Hippocampal formation (tissue), 2 donors: ENCODE results near the gene LRP8.

Source experiments
- DNase-seq, 2 donors: peaks; one replicate each; lab custom pipeline; 2025; lab: John Stamatoyannopoulos, UW

The LRP8 gene

DNA sequence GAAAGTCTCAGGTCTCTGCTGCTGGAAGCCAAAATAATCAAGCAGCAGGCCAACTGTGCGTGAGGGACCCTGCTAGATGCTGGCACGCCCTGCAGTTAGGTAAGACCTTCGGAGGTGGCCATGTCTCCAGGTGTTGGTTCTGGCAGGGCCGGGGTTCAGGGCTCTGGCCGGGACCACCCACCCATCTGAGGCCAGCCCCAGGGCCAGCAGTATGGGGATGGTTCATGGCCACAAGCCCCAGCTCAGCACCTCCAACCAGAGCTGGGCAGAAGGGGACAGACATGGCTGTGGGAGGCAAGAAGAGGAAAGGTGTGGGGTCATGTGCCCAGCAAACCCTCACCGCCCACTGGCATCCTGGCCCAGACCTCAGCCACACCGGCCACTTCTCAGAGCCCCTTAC lies 23.3 kb downstream of the LRP8 start:
- no peak for DNase-seq

GRCh38 chr1:53303726-53304515 lies 23.9 kb downstream of the LRP8 start:
- DNase-seq, result no peak

GRCh38 chr1:53303243-53303642 lies 24.6 kb downstream of the LRP8 start:
- no peak for DNase-seq

DNA sequence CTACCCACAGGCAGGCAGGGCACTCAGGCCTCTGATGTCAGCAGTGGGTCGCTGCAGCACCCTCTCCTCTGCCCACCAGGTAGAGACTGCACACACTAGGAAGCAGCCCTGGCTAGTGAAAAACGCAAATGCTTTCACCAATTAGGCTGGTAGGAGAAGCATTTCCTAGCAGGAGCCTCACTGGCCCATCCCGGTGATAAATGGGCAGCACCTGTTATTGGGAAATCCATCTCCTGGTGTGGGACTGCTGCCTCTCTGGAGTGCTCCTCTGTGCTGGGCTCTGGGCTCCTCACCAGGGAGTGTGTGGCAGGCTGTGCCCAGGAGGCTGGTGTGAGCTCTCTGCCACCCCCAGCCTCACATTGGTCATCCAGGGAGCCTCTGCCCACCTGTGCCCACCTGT lies 28.6 kb downstream of the LRP8 start:
- DNase-seq, result no peak

DNA sequence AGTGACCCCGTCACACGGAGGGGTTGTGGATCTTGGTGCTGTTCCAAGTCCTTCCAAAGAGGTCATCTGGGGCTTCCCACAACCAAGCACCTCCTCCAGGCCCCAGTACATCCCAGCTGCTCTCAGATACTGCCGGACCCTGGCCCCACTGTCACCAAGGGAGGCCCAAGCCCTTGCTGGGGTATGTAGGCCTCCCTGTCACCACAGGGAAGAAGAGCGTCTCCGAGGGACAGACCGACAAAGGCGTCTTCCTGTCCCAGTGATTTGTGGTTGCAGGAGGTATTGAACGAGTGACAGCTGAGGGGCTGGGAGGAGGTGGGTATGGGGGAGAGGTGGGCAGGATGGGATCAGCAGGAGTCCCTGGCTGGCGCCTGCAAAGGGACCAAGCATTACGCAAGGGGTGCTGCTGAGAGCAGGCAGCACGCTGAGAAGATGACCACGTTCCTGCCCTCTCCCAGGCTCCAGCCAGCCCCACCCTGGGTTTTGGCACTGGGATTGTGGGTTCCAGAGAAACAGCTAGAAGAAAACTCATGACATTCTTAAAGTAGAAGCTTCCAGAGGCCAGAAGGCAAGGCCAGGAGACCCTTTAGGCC lies 29.7 kb downstream of the LRP8 start:
- no peak for DNase-seq

GRCh38 chr1:53297195-53297594 lies 30.7 kb downstream of the LRP8 start:
- DNase-seq, result no peak

DNA sequence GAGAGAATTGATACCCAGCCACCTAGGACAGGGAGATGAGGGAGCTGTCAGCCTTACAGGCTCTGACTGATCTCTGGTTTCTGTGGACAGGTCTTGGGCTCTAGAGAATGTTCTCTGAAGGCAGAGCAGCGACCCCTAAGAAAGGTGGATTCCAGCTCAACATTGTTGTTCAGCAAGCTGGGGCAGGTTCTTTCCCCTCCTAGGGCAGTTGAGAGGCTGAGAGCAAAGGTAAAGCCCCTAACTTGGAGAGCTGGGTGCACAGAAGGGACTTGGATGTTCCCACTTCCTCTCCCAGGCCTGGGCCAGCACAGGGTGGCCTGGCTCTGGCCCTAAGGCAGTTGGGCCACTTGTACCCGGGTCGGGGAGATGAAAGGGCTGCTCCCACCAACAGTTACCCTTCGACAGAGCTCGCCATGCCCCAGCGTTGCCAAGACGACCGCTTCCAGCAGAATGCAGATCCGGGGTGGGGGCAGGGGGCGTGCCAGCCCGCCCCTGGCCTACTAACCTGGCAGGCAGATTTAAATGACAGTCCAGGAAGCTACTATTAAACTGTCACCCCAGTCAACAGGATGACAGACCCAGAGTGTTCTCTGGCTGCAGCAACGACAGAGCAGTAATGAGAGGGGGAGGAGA lies 31.6 kb downstream of the LRP8 start:
- no peak for DNase-seq

DNA sequence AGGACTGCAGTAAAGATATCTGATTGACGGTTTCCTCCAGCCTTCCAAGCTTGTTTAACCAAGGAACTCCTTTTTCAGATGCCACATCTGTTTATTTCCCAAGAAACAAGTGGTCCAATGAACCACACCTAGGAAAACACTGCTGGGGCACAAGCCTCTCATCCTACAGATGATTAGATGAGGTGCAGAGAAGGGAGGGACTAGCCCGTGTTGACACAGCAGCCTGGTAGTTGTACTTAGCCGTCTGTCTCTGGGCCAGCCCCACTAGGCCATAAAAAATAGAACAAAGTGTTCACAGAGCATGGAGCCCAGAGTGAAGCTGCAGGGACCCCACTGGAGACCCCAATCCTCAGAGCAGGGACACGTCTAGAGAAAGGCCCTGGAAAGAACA lies 32.1 kb downstream of the LRP8 start:
- DNase-seq, result no peak

- DNase-seq, result no peak
These were observed 32.6 kb downstream of the LRP8 start for GRCh38 chr1:53295295-53295694.

DNA sequence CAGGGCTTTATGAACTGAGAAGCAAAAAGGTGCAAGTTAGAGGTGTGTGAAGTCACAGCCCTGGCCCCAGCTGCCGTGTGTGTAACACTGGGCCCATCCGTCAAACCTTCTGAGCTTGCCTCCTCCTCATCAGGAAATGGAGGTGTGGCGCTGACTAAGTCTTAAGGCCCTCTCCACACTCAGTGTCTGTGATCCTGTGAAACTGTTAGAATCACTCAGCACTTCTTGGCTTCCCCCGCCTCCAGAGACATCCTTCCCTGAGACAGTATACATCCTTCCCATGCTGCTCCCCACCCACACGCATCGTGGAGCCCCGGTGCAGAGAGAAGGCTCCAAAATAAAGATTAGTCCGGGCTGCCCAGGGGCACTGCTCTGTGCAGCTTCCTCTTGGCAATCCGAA lies 33.3 kb downstream of the LRP8 start:
- no peak for DNase-seq

- DNase-seq, result no peak
These were observed 33.8 kb downstream of the LRP8 start for GRCh38 chr1:53294061-53294460.

GRCh38 chr1:53293123-53293522 lies 34.7 kb downstream of the LRP8 start:
- DNase-seq, result no peak

GRCh38 chr1:53292690-53293089 lies 35.2 kb downstream of the LRP8 start:
- DNase-seq, result no peak

- no peak for DNase-seq
These were observed 36.3 kb downstream of the LRP8 start for GRCh38 chr1:53291574-53291973.

- no peak for DNase-seq
These were observed 39.0 kb downstream of the LRP8 start for GRCh38 chr1:53288790-53289429.

DNA sequence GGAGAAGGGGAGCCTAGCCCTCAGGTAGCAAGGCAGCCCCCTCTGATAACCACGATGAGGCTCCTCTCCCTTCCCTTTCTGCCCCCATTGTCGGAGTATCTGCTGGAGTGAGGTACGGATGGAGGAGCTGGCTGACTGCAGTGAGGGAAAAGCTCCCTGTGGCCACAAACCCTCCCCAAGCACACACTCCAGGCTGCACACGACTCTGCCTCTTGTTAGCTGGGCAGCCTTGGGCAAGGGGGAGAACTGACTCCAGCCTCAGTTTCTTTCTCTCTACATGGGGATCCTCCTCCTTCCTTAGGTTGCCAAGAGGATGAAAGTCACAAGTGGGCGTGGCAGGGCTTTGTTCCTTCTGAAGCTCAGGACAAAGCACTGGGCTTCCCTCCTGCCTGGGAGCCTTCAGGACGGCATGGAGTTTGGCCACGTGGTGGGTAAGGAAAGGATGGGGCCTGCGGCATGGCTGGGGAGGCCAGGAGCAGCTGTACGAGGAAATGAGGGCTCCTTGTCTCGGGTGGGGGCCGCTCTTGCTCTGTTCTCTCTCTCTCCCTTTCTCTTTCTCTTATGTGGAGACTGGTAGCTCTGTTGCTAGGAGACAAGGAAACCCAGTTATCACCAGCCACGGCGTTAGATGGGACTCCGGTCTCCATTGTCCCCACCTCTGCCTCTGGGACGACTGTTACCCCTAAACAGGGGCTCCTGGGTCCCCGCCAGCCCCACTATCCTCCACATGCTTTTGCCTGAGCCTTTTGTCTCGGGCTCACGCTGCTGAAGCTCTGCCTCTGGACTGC lies 39.7 kb downstream of the LRP8 start:
- no peak for DNase-seq

- DNase-seq, result no peak
These were observed 40.9 kb downstream of the LRP8 start for GRCh38 chr1:53286955-53287354.

- DNase-seq, result no peak
These were observed 41.7 kb downstream of the LRP8 start for GRCh38 chr1:53285969-53286760.

GRCh38 chr1:53285546-53285945 lies 42.3 kb downstream of the LRP8 start:
- no peak for DNase-seq

GRCh38 chr1:53284224-53285020 lies 43.4 kb downstream of the LRP8 start:
- DNase-seq, result no peak
